Stimulated activated CD4-positive, alpha-beta T cell treated with anti-CD3 and anti-CD28 coated beads, Interleukin-15, amount 100 ng/mL, for 24 hours (primary cell): ENCODE results near the gene NFATC3.

Experiments
- DNase-seq: peaks from one replicate; pipeline ENCODE4 v3.0.0-alpha.2; 2020

The NFATC3 gene

GRCh38 chr16:68073902-68074760 is 11.0 kb upstream of the NFATC3 start:
- no peak for DNase-seq

DNA sequence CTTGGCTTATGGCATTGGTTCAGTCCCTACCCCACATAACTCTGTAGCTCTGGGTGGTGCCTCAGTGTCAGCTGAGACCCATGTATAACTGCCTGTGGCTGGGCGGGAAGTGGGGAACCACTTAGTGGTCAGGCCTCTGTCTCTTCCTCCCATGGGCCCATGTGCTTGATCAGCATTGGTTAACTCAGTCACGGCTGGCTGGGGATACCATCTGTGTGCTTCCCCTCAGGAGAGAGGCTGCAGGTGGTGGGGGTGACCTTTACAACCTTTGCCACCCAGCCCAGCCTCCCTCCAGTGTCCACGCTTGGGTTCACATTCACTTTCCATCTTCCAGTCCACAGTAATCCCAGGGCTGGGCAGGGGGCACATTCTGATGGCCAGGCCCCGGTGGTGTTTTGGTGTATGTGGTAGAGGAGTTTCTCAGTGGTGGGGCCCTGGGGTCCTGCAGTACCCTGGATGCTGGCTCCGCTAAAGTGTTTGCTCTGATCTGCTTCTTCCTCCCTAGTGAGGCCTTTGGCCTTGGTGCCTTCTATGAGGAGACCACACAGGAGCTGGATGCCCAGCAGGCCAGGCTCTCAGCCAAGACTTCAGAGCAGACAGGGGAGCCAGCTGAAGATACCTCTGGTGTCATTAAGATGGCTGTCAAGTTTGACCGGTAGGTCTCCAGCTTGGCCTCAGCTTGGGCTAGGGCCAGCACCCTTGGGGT is 10.2 kb upstream of the NFATC3 start:
- DNase-seq = peak; percentile 57

DNA sequence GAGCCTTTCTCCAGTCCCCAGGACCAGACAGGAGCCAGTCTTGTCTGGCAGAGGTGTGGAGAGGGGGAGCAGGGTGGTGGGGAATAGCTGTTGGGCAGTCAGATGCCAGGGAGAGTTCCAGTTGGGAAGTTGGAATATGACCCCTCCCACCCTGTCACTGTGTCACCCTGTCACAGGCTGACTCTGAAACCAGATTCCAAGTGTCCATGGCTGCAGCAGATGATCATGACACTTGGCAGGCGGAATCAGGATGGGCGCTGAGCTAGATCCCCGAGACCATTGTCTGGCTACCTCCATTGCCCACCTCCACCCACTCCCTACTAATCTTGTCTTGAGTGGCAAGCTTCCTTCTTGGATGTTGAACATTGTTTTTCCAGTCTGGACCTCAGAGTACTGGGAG is 9.2 kb upstream of the NFATC3 start:
- DNase-seq = no peak

GRCh38 chr16:68076560-68076959 is 8.6 kb upstream of the NFATC3 start:
- no peak for DNase-seq

DNA sequence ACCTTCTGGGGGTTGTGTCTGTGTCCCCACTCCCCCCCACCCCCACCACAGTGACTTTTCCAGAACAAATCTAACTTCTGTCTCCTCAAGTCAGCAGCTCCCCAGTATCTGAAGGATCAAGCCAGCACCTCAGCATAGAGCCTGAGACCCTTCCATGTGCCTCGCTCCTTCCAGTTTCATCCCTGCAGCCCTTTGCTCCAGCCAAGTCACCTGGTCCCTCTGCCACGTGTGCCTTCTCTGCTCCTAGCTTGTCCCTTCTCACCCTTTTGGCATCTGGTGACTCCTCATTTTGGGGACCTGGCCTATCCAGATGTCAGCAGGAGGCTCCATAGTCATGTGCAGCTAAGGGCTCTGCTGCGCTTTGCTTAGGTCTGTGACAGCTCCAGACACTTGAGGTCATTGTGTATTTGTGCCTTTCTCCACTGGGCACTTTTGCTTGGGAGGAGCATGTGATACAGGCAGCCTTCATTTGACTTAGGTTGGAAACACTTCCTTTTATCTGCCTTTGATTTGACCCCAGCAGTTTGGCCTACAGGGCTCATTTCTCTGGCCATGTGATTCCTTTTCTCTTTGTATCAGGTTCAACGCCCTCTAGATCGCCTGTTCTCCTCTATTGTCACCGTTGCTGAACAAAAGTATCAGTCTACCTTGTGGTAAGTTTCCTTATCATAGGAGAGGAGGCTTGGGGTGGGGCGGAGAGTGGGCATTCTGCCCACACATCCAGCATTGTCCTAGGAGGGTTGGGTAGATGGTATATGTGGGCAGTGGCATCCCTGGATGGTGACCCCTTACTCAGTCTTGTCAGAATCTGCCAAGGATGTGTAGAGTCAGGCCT is 7.1 kb upstream of the NFATC3 start:
- no peak for DNase-seq

DNA sequence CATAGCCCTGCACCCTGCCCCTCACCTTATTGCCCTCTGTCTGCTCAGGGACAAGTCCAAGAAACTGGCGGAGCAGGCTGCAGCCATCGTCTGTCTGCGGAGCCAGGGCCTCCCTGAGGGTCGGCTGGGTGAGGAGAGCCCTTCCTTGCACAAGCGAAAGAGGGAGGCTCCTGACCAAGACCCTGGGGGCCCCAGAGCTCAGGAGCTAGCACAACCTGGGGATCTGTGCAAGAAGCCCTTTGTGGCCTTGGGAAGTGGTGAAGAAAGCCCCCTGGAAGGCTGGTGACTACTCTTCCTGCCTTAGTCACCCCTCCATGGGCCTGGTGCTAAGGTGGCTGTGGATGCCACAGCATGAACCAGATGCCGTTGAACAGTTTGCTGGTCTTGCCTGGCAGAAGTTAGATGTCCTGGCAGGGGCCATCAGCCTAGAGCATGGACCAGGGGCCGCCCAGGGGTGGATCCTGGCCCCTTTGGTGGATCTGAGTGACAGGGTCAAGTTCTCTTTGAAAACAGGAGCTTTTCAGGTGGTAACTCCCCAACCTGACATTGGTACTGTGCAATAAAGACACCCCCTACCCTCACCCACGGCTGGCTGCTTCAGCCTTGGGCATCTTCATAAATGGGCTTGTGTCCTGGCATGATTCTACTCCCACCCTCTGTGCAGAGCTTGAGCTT is 6.3 kb upstream of the NFATC3 start:
- no peak for DNase-seq

DNA sequence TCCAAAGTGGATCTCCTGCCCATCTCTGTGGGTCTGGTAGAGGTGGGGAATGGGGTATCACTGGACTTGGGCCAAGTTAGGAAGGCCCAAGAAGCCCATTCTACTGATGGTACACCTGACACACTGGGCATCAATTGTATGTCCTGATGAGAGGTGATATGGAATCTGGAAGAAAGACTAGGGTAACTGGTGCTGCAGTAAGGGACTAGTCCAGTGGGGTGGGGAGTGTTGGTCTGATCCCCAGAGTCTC is 5.9 kb upstream of the NFATC3 start:
- no peak for DNase-seq

- DNase-seq = peak; percentile 84
These were observed 5.4 kb upstream of the NFATC3 start for GRCh38 chr16:68079626-68080344.

DNA sequence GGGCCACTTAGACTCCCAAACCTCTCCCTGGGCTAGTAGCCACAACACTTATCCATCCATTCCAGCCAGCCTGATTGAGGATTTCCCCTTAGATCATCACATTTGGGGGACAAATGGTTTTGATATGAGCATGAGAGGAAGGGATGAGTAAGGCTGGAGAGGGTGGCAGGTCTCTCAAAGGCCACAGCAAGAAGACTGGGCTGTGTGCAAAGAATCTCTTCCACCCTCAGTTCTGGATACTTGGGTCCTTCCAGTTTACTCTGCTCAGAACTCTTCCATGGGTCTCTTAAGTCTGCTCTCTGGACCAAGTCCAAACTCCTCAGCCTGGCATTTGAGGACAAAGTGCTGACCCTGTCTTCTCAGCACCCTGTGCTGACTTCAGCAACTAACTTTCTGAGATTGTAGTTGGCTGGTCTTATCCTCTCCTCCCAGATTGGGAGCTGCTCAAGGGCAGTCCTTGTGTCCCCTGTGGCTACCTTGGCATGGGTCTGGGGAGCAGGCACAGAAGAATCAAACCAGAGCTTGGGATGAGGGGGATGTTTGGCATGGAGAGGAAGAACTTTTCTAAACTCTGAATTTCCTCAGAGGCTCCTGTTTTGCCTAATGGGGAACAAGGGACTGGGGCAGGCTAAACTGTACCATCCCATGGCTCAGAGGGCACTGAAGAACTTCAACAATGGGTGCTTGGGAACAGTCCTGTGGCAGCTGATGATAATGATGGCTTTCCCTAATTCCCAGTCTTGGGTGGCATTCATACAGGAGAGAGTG is 3.1 kb upstream of the NFATC3 start:
- peak; percentile 53 for DNase-seq

DNA sequence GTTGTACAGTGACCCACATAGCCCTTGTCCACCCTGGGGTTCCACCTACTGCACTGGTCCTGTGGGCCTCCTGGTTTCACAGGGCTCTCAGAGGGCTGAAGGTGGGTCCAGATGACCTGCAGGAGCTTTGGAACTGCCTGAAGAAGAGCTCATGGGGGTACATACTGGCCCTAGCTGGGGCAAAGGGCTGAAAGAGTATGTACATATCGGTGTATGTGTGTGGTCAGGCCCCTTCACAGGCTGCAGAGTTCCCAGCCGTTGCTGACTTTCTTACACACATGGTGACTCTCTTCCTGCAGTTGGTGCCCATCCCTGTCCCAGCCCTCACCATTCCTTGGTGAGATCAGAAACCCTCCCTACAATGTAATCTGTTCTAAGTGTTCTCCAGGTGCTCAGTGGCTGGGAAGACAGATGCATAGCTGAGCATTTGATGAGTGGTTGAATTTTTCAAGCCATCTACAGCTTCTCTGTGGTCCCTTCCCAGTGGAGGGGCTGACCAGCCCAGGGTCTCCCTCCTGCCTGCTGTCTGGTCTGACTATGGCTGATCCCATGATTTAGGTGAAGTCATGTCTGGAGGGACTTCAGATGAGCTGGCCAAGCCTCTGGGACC is 2.4 kb upstream of the NFATC3 start:
- DNase-seq = no peak

- no peak for DNase-seq
These were observed 1.9 kb upstream of the NFATC3 start for GRCh38 chr16:68083239-68083781.

DNA sequence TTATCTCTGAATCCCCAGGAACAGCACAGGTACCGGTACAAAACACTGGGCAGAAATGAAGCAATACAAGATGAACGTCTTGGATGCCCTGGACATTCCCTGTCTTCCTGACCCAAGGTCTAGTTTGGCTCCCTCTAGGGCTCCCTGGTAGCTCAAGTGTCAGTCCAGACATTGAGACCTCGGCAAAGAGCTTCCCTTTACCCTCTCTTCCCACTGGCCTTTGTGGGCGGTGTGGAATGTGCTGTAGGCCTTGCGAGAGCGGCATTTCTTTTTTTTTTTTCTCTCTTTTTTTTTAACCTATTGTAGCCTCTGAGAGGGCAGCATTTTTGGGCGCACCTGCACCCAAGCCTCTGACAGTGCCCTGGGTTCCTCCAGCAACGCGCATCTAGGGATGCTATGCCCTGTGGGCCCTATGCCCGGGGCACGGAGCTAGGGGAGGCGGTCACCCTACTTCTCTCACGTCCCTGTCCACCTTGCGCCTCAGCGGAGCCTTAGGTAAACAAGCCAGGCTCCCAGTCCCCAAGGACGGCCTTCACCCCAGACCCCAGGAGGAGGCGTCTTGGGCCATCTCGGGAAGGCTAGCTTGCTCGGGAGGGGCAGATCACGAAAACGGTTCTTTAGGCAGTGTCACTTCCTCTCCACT is 1.2 kb upstream of the NFATC3 start:
- DNase-seq = no peak

DNA sequence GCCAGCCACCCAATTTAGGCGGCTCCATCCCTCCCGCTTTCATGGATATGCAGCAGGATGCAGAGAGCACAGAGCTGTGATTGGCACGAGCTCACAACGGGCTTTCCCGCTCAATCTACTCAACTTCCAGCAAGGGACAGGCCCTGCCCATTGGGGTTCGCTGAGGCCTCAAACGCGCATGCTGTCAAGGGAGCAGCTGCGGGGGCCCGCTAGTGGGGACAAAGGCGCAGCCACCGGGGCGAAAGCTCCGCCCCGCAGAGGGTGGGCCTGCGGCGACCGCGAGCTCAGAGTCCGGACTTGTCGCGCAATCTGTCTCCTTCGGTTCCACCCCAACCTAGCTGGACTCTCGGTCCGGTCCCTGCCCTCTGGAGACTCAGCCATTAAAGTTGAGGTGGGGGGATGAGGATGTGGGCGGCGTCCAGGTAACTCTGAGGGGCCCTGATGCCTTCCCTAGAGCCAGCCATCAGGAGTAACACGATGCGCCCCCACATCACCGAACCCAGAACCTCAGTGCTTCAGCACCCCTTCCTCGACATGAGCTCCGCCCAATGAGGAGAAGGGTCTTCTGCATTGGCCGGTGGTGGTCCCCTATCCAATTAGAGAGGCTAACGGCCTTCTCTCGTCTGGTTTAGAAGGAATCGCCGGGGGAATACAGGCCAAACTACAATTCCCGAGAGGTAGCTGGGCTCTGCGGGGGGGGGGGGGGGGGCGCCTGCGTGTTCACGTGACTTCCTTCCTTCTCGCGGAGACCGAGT is 489 bp upstream of the NFATC3 start:
- peak; percentile 94 for DNase-seq

DNA sequence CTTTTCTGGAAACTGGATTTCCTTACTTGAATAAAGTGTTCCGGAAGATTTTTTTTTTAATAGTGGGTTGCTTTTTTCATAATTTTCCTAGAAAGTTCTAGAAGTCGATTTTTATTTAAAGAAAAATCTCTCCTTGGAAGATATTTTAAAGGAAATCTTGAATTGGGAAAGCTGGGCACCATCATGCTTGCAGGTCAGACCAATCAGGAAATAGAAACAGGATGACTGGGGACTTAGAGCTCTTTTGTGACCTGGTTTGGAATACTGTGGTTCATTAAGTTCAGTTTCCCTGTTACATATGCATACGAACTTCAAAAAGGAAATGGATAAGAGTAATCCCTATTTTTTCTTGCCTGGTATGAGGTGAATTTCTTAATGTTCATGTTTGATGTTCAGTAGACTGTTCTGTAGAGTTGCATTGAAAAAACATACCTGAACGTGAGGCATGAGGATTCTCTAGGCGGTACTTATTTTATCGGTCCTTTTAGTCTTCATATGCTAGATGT is 1.2 kb downstream of the NFATC3 start:
- no peak for DNase-seq

- DNase-seq = no peak
These were observed 1.7 kb downstream of the NFATC3 start for GRCh38 chr16:68086860-68087268.

DNA sequence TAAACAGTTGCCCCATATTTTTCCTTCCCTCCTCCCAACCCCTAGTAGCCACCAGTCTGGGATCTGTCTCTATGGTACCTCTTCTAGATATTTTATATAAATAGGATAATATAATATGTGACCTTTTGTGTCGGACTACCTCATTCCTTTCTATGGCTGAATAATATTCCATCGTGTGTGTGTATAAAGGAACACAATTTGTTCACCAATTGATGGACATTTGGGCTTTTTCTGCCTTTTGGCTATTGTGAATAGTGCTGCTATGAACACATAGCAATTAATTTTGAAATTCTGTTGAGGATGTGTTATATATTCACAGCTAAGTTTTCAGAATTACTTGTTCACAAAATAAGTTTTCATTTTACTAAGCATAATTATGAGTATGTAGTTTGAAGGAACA is 2.5 kb downstream of the NFATC3 start:
- no peak for DNase-seq

DNA sequence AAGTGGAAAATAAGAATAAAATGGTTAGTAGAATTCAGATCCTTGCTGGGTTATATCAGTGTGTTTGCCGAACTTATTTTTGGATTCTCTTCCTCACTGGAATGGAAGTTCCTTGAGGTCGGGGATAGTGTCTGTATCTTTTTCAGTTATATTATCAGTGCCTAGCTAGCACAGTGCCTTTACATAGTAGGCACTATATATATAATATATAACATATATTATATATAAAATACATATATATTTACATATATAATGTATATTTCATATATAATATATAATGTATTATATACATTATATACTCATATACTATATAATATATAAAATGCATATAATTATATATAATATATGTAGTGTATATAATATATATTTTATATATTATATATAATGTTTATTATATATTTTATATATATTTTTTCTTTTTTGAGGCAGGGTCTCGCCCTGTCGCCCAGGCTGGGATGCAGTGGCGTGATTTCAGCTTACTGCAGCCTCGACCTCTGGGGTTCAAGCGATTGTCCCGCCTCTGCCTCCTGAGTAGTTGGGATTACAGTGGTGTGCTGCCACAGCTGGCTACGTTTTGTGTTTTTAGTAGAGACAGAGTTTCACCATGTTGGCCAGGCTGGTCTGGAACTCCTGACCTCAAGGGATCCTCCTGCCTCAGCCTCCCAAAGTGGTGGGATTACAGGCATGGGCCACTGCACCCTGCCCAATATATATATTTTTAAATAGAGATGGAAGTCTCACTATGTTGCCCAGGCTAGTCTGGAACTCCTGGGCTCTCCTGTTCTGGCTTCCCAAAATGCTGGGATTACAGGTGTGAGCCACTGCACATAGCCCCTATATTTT is 3.2 kb downstream of the NFATC3 start:
- DNase-seq = no peak

- no peak for DNase-seq
These were observed 3.9 kb downstream of the NFATC3 start for GRCh38 chr16:68089067-68089466.
